ENCODE data around the gene SKAP1. TPM values are rescaled to one million over a fixed set of nuclear protein-coding genes. Genes with fewer than 3 reads are reported as not detected.
"Not testable (repeated sequence)": the region's sequence is repeated elsewhere in the genome, so short reads cannot be mapped to it uniquely, and the experiment has no call there.

SKAP1 gene
- total RNA-seq, 1 experiment from 2014 or later = not detected

- BruUV-seq (replicated peaks) = no TSS peak
- Mint-ChIP-seq H3K9me3 (ENCODE audit: unreplicated experiment) (no peaks in the 10 kb centered on the region), H3K4me1 (ENCODE audit: insufficient read depth, unreplicated experiment) (no peaks in the 10 kb centered on the region), H3K36me3 (ENCODE audit: insufficient read depth, unreplicated experiment) (no peaks in the 10 kb centered on the region), H3K4me3 (ENCODE audit: unreplicated experiment) (no peak overlapping the region), H3K27me3 (ENCODE audit: insufficient read depth, unreplicated experiment) (peaks cover 52% of the 10 kb centered on the region), H3K27ac (ENCODE audit: low read depth, unreplicated experiment) (no peak overlapping the region)
- TF ChIP-seq CTCF (IDR thresholded peaks at IDR 0.05; ENCODE audit: unreplicated experiment) = no peak
- DNase-seq (ENCODE audit: unreplicated experiment) = no peak
- CTCF ChIA-PET = interaction anchor here (0.6 to 1.0 kb wide), 2 partner anchors 16 to 27 kb away, joined by 4 to 5 read pairs; no protein-coding TSS in a partner anchor
- intact Hi-C loops (cut with micrococcal nuclease) = no loop called here
- POLR2A ChIA-PET = interaction anchor here (0.6 to 1.0 kb wide), 2 partner anchors 12 to 673 kb away, joined by 3 read pairs; no protein-coding TSS in a partner anchor
Measured at GRCh38 chr17:48207776-48208544, 222.1 kb downstream of the SKAP1 start.

GRCh38 chr17:48207036-48207435 lies 223.0 kb downstream of the SKAP1 start:
- intact Hi-C loops (cut with micrococcal nuclease); H3K36me3 Mint-ChIP-seq (ENCODE audit: insufficient read depth, unreplicated experiment); H3K27ac Mint-ChIP-seq (ENCODE audit: low read depth, unreplicated experiment); BruUV-seq (replicated peaks); H3K4me1 Mint-ChIP-seq (ENCODE audit: insufficient read depth, unreplicated experiment); H3K9me3 Mint-ChIP-seq (ENCODE audit: unreplicated experiment); H3K4me3 Mint-ChIP-seq (ENCODE audit: unreplicated experiment): not testable (repeated sequence)
- H3K27me3 Mint-ChIP-seq (ENCODE audit: insufficient read depth, unreplicated experiment) = peaks cover 58% of the 10 kb centered on the region
- ChIA-PET CTCF (interaction anchor here (0.6 to 0.7 kb wide), 2 partner anchors 14 to 28 kb away, joined by 3 to 5 read pairs; no protein-coding TSS in a partner anchor), POLR2A (interaction anchor here (0.6 kb wide), 1 partner anchor 674 kb away, joined by 3 read pairs; no protein-coding TSS in a partner anchor)
- DNase-seq (ENCODE audit: unreplicated experiment) = peak; percentile 4

GRCh38 chr17:48202959-48203358 lies 227.1 kb downstream of the SKAP1 start:
- no peaks in the 10 kb centered on the region for H3K9me3 Mint-ChIP-seq (ENCODE audit: unreplicated experiment)

GRCh38 chr17:48198950-48199541 lies 231.0 kb downstream of the SKAP1 start:
- Mint-ChIP-seq H3K9me3 (ENCODE audit: unreplicated experiment) (no peaks in the 10 kb centered on the region), H3K4me3 (ENCODE audit: unreplicated experiment) (no peak overlapping the region), H3K27ac (ENCODE audit: low read depth, unreplicated experiment) (no peak overlapping the region), H3K36me3 (ENCODE audit: insufficient read depth, unreplicated experiment) (no peaks in the 10 kb centered on the region), H3K4me1 (ENCODE audit: insufficient read depth, unreplicated experiment) (peaks cover 6% of the 10 kb centered on the region), H3K27me3 (ENCODE audit: insufficient read depth, unreplicated experiment) (peaks cover 94% of the 10 kb centered on the region)
- CTCF ChIA-PET = interaction anchor here (0.7 kb wide), 1 partner anchor 118 kb away, joined by 3 read pairs; no protein-coding TSS in a partner anchor
- intact Hi-C loops (cut with micrococcal nuclease) = no loop called here
- POLR2A ChIA-PET = no interaction called here
- BruUV-seq (replicated peaks) = no TSS peak
- TF ChIP-seq CTCF (IDR thresholded peaks at IDR 0.05; ENCODE audit: unreplicated experiment) = no peak
- no peak for DNase-seq (ENCODE audit: unreplicated experiment)

More at GRCh38 chr17:48202959-48203358, 227.1 kb downstream of the SKAP1 start:
- CTCF ChIA-PET = interaction anchor here (0.9 kb wide), 1 partner anchor 21 kb away, joined by 3 read pairs; no protein-coding TSS in a partner anchor
- no peak for DNase-seq (ENCODE audit: unreplicated experiment)
- no peak for TF ChIP-seq CTCF (IDR thresholded peaks at IDR 0.05; ENCODE audit: unreplicated experiment)
- intact Hi-C loops (cut with micrococcal nuclease) = no loop called here
- H3K27ac Mint-ChIP-seq (ENCODE audit: low read depth, unreplicated experiment) = no peak overlapping the region
- H3K27me3 Mint-ChIP-seq (ENCODE audit: insufficient read depth, unreplicated experiment) = peaks cover 79% of the 10 kb centered on the region
- peaks cover 6% of the 10 kb centered on the region for H3K4me1 Mint-ChIP-seq (ENCODE audit: insufficient read depth, unreplicated experiment)
- no TSS peak for BruUV-seq (replicated peaks)
- H3K4me3 Mint-ChIP-seq (ENCODE audit: unreplicated experiment) = no peak overlapping the region
- H3K36me3 Mint-ChIP-seq (ENCODE audit: insufficient read depth, unreplicated experiment) = no peaks in the 10 kb centered on the region
- POLR2A ChIA-PET = no interaction called here

Data from MCF 10A (cell line).